Stimulated activated CD4-positive, alpha-beta T cell treated with anti-CD3 and anti-CD28 coated beads, Interleukin-4, amount 100 ng/mL, for 24 hours (primary cell): ENCODE results near the gene GMDS.

Experiments used
- DNase-seq: peaks from one replicate; pipeline ENCODE4 v3.0.0-alpha.2; 2020

Gene GMDS

GRCh38 chr6:1575210-1576041, 670.0 kb downstream of the GMDS start:
- no peak for DNase-seq

DNA sequence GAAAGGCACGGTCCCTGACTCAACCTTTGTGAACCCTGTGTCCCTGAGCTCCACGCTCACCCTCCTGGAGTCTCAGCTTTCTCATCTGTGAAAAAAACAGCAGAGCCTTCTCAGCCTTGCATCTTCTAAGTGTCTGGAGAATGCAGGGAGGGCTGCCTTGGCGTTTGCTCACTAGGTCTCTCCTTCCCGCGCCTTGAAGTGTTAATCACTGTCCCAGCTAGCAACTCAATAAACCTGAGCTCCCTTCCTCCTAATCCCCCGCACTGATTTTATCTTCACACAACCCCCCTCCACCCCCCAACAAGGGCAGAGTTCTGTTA, 670.6 kb downstream of the GMDS start:
- DNase-seq: no peak

DNA sequence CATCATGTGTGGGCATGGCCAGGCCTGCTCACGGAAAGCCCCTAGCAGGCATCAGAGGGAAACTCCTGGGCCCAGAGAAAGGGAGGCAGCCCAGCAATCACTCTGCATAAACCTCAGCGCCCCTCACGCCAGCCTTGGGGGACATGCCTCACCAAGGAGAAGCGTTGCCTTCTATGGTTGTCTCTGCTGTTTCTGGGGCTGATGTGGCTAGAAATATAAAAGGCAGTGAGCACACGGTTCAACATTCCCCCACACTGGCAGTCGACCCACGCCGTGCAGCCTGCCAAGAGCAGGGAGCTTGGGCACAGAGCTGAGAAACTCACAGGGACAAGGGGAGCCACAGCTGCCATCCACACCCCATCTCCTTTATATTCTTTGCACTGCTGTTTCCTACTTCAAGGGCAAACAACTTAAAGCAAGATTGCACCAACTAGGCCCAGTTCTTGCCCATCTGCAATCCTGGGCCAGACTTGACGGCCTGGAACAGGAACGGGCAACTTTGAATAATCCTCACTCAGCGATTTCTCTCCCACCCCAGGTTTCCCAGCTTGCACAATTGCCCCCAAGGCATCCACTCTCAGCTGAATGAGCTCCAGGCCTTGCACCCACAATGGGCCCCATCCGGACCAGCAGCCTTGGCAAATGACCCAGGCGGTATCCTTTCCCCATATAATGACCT, 671.2 kb downstream of the GMDS start:
- no peak for DNase-seq
